AG08396 (cell line): Measurements from ENCODE around the gene DCTD.

ENCODE experiments used
- DNase-seq: peaks from one replicate; pipeline ENCODE4 v3.0.0; 2012; ENCODE audit warnings: low spot score, mixed read lengths

The DCTD gene

DNA sequence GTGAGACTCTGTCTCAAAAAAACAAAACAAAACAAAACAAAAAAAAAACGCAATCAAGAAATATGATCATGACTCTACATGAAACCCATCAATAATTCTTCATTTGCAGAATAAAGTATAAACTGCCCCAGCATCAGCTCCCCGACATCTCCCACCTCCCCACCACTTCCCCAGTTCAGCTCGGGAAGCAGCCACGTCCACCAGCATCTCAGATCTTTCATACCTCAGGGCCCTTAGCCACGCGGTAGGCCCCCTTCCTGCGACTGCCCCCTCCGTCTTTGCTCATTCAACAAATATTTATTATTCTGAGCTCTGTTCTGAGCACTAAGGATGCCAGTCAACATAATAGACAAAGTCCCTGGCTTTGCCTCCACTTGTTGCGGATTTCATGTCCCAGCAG is 45.6 kb downstream of the DCTD start:
- DNase-seq = no peak

DNA sequence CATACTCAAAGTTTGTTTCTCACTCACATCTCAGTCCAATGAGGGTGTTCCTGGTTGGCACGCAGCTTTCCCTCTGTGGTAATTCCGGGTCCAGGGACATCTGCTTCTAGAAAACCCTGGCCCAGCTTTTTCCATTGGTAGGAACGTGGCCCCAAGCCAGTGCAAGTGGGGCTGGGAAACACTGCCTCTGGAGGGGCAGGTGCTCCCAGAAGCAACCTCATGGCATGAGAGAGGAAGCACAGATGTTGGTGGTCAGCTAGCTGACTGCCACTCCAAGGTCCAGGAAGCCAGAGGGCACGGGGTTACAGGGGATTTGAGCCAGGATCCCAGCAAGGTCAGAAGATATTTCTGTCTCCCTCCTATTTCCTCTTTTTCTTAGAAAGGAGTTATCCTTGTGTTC is 47.5 kb downstream of the DCTD start:
- no peak for DNase-seq

DNA sequence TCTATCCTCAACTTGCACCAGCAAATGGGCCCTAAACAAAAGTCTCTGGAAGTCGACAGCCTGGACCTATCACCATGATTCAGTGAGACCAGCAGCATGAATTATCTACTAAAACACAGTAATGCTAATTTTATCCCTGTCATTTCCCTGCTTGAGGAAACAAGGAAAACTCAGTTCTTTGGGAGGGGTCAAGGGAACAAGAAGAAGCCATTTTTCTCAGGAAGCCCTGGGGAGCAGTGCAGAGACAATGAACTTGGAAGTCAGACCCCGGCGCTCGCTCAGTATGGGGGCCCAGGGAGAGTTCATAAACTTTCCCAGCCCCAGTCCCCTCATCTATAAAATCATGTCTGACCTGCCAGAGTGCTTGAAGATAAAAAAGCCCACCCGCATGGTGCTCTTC is 50.4 kb downstream of the DCTD start:
- DNase-seq = no peak

DNA sequence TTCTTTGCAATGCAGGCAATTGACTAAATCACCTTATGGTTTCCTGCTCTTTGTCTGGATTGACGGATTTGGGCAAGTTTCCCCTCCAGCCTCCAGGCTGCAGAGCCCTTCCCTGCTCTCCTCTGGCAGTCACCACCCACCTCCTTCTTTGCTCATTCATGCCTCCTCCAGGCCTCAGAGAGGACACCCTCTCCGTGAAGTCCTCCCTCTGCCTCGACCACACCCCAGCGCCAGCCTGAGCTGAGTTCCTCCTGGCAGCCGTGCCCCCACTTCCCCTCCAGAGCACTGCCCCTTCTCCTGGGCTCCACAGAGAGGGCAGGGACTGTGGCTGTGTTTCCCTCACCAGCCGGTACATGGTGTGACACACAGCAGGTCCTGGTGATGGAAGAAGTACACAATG is 53.7 kb downstream of the DCTD start:
- no peak for DNase-seq

DNA sequence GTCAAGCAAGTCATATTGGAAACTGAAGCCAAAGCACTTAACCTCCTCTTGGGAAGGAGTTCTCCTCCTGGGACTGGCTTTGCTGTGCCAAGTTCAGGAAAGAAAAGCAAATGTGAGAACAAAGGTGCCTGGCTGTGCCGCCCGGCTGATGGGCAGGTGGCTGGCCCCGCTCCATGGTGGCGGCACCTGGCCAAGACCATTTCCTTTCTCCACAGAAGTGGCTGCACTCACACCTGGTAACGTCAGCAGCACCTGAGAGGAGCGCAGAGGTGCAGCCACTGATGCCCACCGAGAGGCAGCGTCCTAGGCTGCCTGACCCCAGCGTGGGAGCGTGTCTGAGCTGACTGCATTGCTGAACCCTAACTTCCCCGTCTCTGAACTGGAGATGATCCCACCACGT is 54.3 kb downstream of the DCTD start:
- DNase-seq = no peak

GRCh38 chr4:182862141-182862875 is 54.9 kb downstream of the DCTD start:
- no peak for DNase-seq

- DNase-seq = no peak
These were observed 55.8 kb downstream of the DCTD start for GRCh38 chr4:182861346-182861745.

DNA sequence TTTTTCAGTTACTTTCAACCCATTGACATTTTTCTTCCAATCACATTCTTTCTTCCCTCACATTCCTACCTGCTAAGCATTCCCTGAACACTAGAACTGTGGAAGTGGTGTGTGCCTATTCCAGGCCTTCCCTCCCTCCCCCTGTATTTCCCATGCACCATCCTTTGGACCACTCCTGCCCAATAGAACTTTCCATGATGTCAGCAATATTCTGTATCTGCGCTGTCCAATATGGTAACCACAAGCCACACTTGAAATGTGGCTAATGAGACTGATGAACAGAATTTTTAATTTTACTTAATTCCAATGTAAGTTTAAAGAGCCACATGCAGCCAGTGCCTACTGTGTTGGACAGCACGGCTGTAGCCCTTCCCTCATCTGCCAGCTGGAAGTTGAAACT is 57.5 kb downstream of the DCTD start:
- DNase-seq = no peak

DNA sequence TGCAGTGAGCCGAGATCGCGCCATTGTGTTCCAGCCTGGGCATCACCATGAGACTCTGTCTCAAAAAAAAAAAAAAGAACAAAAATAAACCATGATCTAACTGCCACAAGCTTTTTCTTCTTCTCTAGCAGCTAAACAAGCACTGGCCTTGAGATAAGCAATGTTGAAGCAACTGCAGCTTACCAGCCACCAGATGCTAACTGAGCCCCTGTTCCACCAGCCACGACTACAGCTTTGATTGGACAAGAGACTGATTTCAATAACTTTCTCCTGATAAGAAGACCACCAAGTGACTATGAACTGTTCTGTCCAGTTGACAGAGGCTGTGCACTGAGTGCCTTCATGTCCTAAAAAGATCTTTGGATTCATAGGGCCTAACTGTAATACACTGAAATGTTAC is 58.5 kb downstream of the DCTD start:
- DNase-seq = no peak

DNA sequence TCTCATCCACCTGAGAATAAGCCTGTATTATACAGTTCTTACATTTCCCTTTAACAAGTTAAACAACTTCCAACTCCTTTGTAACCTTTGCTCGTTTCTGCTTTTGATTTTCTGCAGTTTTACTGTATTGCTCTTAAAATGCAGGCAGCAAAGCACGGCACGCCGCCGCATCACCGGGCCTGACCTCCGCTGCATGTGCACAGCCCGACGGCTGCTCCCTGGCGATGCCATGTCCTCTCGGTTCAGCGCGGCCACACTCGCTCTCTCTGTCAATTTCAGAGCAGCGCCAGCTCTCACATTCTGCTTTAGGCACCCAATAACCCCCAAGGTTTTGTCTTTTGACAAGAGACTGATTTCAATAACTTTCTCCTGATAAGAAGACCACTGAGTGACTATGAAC is 60.3 kb downstream of the DCTD start:
- no peak for DNase-seq

DNA sequence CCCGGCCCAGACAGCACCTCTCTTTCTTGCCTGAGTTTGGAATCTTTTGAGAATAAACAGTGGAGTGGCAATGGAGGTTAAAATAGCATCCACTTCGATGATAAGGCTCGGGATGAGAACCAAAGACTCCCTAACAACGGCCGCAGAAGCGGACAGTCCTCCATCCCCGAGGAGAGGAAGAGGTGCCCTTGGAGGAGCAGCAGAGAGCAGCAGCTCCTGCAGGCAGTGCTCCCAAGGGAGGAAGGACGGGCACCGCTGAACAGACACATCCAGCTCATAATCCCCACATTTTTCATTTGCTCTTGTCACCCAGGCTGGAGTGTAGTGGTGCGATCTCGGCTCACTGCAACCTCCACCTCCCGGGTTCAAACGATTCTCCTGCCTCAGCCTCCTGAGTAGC is 61.3 kb downstream of the DCTD start:
- no peak for DNase-seq

DNA sequence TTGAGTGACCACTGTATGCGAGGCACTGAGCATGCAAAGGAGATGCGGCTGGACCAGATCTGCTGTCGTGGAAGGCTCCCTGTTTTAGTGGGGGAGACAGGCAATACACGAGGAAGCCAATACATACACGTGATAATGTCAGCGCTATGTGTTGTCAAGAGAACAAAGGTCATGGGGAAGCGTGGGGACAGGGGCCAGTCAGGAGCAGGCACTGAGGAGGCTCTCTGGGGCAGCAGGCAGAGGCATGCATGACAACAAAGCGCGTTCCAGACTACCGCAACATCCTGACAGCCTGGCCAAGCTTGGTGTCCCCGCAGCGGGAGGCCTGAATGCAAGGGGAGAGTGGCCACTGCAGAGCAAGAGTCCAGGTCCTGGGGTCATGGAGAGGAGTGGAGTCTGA is 61.9 kb downstream of the DCTD start:
- DNase-seq = no peak

DNA sequence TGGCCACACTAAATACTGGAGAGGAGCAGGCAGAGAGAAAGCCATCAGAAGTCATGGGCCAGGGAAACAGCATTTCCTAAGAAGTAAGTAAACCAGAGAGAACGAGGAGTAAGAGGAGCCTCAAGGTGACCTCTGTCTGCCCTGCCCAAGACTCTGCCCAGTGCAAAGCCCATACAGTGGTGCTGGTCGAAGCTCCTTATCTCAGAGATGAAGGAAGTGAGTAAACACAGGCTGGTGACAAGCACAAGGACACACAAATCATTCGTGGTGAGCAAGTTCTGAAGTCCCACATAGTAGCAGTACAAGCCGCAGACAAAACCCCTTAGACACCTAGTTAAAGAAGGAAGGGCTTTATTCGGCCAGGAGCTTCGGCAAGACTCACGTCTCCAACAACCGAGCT is 62.7 kb downstream of the DCTD start:
- DNase-seq = no peak

- DNase-seq = no peak
These were observed 63.4 kb downstream of the DCTD start for GRCh38 chr4:182853731-182854330.

- no peak for DNase-seq
These were observed 68.5 kb downstream of the DCTD start for GRCh38 chr4:182848685-182849084.

- DNase-seq = no peak
These were observed 69.4 kb downstream of the DCTD start for GRCh38 chr4:182847576-182848450.

DNA sequence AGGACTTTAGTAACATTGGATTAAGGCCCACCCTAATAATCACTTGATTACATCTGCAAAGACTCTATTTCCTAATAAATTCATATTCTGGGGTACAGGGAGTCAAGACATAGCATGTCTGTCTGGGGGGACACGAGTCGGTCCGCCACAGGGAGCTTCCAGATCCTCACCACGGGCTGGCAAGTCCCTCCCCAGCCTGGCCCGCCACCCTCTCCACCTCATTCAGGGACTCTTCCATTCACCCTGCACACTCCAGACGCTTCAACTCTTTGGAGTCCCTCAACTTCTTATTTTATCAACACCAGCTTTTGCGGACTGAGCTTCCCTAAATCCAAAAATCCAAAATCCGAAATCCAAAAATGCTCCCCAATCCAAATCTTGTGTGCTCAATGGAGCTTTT is 71.2 kb downstream of the DCTD start:
- no peak for DNase-seq

DNA sequence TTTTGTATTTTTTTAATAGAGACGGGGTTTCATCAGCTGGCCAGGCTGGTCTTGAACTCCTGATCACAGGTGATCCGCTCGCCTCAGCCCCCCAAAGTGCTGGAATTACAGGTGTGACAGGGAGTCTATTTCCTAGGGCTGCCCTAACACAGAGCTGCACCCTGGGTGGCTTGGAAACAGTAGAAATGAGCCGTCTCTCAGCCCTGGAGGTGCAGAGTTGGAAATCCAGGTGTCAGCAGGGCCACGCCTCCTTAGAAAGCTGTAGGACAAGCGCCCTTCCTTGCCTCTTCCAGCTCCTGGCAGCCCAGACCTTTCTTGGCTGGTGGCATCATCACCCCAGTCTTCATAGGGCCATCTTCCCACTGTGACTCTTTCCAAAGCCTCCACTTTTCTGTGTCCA is 71.6 kb downstream of the DCTD start:
- DNase-seq = no peak

- no peak for DNase-seq
These were observed 73.3 kb downstream of the DCTD start for GRCh38 chr4:182843808-182844325.

GRCh38 chr4:182842759-182843390 is 74.3 kb downstream of the DCTD start:
- no peak for DNase-seq

GRCh38 chr4:182842104-182842600 is 75.0 kb downstream of the DCTD start:
- DNase-seq = no peak

DNA sequence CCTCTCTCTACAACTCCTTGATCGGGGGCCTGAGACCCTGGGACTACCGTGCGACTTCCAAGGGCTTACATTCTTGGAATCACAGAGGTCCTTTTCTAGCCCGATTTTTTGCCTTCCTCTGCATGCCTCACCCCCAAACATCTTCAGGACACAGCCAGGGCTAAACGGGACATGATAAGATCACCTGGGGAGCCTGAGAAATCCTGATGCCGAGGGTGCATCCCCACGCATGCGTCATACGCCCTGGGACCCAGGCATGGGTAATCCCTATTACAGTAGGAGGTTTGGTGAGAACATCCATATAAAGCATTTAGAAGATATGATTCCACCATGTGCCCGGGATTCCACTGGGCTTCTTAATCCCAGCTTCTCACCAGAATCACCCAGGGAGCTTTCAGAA is 77.1 kb downstream of the DCTD start:
- DNase-seq = no peak
